MM.1S (cell line): Measurements from ENCODE around the gene SRF.

Experiments
- EZH2 ChIP-seq: fragments of 300-600 bp; sonication (generic); optimal IDR thresholded peaks from 2 replicates; pipeline ENCODE3; 2017; ENCODE audit warnings: low read depth, mild to moderate bottlenecking, antibody characterized with exemption, low read length, mixed read lengths
- TF ChIP-seq, protein P1 (sequence below): fragments of 300-600 bp; sonication (generic); IDR thresholded peaks from 2 replicates; pipeline ENCODE4 v1.5.1; 2016; ENCODE audit warnings: antibody characterized with exemption, low read length, mixed read lengths

DNA sequence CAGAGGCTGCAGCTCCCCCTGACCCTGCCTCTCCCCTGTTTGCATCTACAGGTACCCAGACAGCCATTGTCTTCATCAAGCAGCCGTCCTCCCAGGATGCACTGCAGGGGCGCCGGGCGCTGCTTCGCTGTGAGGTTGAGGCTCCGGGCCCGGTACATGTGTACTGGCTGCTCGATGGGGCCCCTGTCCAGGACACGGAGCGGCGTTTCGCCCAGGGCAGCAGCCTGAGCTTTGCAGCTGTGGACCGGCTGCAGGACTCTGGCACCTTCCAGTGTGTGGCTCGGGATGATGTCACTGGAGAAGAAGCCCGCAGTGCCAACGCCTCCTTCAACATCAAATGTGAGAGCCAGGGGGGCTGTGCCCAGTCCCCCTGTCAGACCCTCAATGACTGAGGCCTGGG is 42.1 kb upstream of the SRF start:
- TF ChIP-seq, protein P1, sequence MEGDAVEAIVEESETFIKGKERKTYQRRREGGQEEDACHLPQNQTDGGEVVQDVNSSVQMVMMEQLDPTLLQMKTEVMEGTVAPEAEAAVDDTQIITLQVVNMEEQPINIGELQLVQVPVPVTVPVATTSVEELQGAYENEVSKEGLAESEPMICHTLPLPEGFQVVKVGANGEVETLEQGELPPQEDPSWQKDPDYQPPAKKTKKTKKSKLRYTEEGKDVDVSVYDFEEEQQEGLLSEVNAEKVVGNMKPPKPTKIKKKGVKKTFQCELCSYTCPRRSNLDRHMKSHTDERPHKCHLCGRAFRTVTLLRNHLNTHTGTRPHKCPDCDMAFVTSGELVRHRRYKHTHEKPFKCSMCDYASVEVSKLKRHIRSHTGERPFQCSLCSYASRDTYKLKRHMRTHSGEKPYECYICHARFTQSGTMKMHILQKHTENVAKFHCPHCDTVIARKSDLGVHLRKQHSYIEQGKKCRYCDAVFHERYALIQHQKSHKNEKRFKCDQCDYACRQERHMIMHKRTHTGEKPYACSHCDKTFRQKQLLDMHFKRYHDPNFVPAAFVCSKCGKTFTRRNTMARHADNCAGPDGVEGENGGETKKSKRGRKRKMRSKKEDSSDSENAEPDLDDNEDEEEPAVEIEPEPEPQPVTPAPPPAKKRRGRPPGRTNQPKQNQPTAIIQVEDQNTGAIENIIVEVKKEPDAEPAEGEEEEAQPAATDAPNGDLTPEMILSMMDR, result no peak
- TF ChIP-seq EZH2, result no peak
